Central memory CD8-positive, alpha-beta T cell (primary cell): ENCODE data around the gene CNNM2.

Experiments
- ATAC-seq: fragments of 150-1000 bp; cut with Tn5 transposase; replicated peaks from 2 replicates; pipeline ENCODE4 v1.10.0; 2022; ENCODE audit warnings: mild to moderate bottlenecking, moderate FRiP score, moderate number of reproducible peaks; ENCODE audit not compliant: poor library complexity, severe bottlenecking; ENCODE audit errors: extremely low read depth
- DNase-seq, 2 donors: peaks; one replicate each; pipeline ENCODE4 v3.0.0; 2021; ENCODE audit warnings: low spot score in 2 of 2
- H3K27ac Mint-ChIP-seq: one replicate; pipeline ENCODE4 v1.8.0; 2022; ENCODE audit warnings: low read depth, mild to moderate bottlenecking, moderate library complexity, mixed read lengths
- H3K27me3 Mint-ChIP-seq: one replicate; pipeline ENCODE4 v1.8.0; 2022; ENCODE audit warnings: mixed read lengths
- H3K36me3 Mint-ChIP-seq: one replicate; pipeline ENCODE4 v1.8.0; 2022; ENCODE audit warnings: mild to moderate bottlenecking, moderate library complexity, mixed read lengths; ENCODE audit not compliant: insufficient read depth
- H3K4me1 Mint-ChIP-seq: one replicate; pipeline ENCODE4 v1.8.0; 2022; ENCODE audit warnings: mixed read lengths
- H3K4me3 Mint-ChIP-seq: one replicate; pipeline ENCODE4 v1.8.0; 2022; ENCODE audit warnings: mild to moderate bottlenecking, moderate library complexity, mixed read lengths
- H3K9me3 Mint-ChIP-seq: one replicate; pipeline ENCODE4 v1.8.0; 2022; ENCODE audit warnings: mixed read lengths

The CNNM2 gene

GRCh38 chr10:102931643-102932042, 13.5 kb downstream of the CNNM2 start:
- DNase-seq (no peak), ATAC-seq (no peak)
- Mint-ChIP-seq H3K27me3 (no peaks in the 10 kb centered on the region), H3K36me3 (peaks cover 7% of the 10 kb centered on the region), H3K4me1 (peaks cover 22% of the 10 kb centered on the region), H3K4me3 (no peak overlapping the region), H3K9me3 (no peaks in the 10 kb centered on the region), H3K27ac (no peak overlapping the region)

- H3K36me3 Mint-ChIP-seq = peaks cover 6% of the 10 kb centered on the region
- no peak overlapping the region for H3K4me3 Mint-ChIP-seq
These were observed 17.4 kb downstream of the CNNM2 start for GRCh38 chr10:102935505-102935904.

GRCh38 chr10:102935939-102936605, 18.0 kb downstream of the CNNM2 start:
- no peak for DNase-seq
- Mint-ChIP-seq H3K36me3 (peaks cover 5% of the 10 kb centered on the region), H3K27ac (no peak overlapping the region), H3K4me1 (peaks cover 11% of the 10 kb centered on the region), H3K9me3 (no peaks in the 10 kb centered on the region), H3K27me3 (no peaks in the 10 kb centered on the region), H3K4me3 (no peak overlapping the region)
- ATAC-seq = no peak

More at GRCh38 chr10:102935505-102935904, 17.4 kb downstream of the CNNM2 start:
- H3K27ac Mint-ChIP-seq = no peak overlapping the region
- peaks cover 16% of the 10 kb centered on the region for H3K4me1 Mint-ChIP-seq
- ATAC-seq = no peak
- no peak for DNase-seq
- H3K27me3 Mint-ChIP-seq = no peaks in the 10 kb centered on the region
- no peaks in the 10 kb centered on the region for H3K9me3 Mint-ChIP-seq

GRCh38 chr10:102941401-102941800, 23.3 kb downstream of the CNNM2 start:
- H3K4me1 Mint-ChIP-seq = peaks cover 20% of the 10 kb centered on the region
- no peak for ATAC-seq

GRCh38 chr10:102945449-102945848, 27.4 kb downstream of the CNNM2 start:
- Mint-ChIP-seq H3K27me3 (no peaks in the 10 kb centered on the region), H3K4me3 (no peak overlapping the region), H3K9me3 (no peaks in the 10 kb centered on the region), H3K4me1 (peaks cover 16% of the 10 kb centered on the region), H3K36me3 (peaks cover 2% of the 10 kb centered on the region), H3K27ac (no peak overlapping the region)
- DNase-seq (no peak), ATAC-seq (no peak)

More at GRCh38 chr10:102941401-102941800, 23.3 kb downstream of the CNNM2 start:
- H3K27me3 Mint-ChIP-seq = no peaks in the 10 kb centered on the region
- peaks cover 4% of the 10 kb centered on the region for H3K36me3 Mint-ChIP-seq
- H3K9me3 Mint-ChIP-seq = no peaks in the 10 kb centered on the region
- peak overlapping the region; percentile 10 for H3K27ac Mint-ChIP-seq
- DNase-seq = no peak
- H3K4me3 Mint-ChIP-seq = no peak overlapping the region

GRCh38 chr10:102945962-102946361, 27.9 kb downstream of the CNNM2 start:
- Mint-ChIP-seq H3K9me3 (no peaks in the 10 kb centered on the region), H3K4me1 (peaks cover 16% of the 10 kb centered on the region)

GRCh38 chr10:102946992-102947391, 28.9 kb downstream of the CNNM2 start:
- no peak overlapping the region for H3K27ac Mint-ChIP-seq
- H3K27me3 Mint-ChIP-seq = no peaks in the 10 kb centered on the region
- ATAC-seq = no peak
- peaks cover 11% of the 10 kb centered on the region for H3K4me1 Mint-ChIP-seq
- H3K4me3 Mint-ChIP-seq = no peak overlapping the region
- no peak for DNase-seq
- no peaks in the 10 kb centered on the region for H3K36me3 Mint-ChIP-seq
- no peaks in the 10 kb centered on the region for H3K9me3 Mint-ChIP-seq

More at GRCh38 chr10:102945962-102946361, 27.9 kb downstream of the CNNM2 start:
- no peaks in the 10 kb centered on the region for H3K27me3 Mint-ChIP-seq
- no peak for ATAC-seq
- peaks cover 2% of the 10 kb centered on the region for H3K36me3 Mint-ChIP-seq
- no peak overlapping the region for H3K27ac Mint-ChIP-seq
- no peak for DNase-seq
- no peak overlapping the region for H3K4me3 Mint-ChIP-seq

- Mint-ChIP-seq H3K27ac (no peak overlapping the region), H3K4me3 (no peak overlapping the region), H3K27me3 (no peaks in the 10 kb centered on the region), H3K9me3 (no peaks in the 10 kb centered on the region), H3K36me3 (no peaks in the 10 kb centered on the region), H3K4me1 (peaks cover 11% of the 10 kb centered on the region)
- ATAC-seq = no peak
- DNase-seq = no peak
These were observed 30.1 kb downstream of the CNNM2 start for GRCh38 chr10:102948176-102948575.

GRCh38 chr10:102948786-102949185, 30.7 kb downstream of the CNNM2 start:
- DNase-seq (no peak), ATAC-seq (no peak)
- Mint-ChIP-seq H3K4me1 (peaks cover 11% of the 10 kb centered on the region), H3K27me3 (no peaks in the 10 kb centered on the region), H3K4me3 (no peak overlapping the region), H3K9me3 (no peaks in the 10 kb centered on the region), H3K36me3 (no peaks in the 10 kb centered on the region), H3K27ac (no peak overlapping the region)

- Mint-ChIP-seq H3K4me3 (no peak overlapping the region), H3K27ac (no peak overlapping the region), H3K36me3 (no peaks in the 10 kb centered on the region), H3K27me3 (no peaks in the 10 kb centered on the region), H3K4me1 (peaks cover 11% of the 10 kb centered on the region), H3K9me3 (no peaks in the 10 kb centered on the region)
- ATAC-seq (no peak), DNase-seq (no peak)
These were observed 31.8 kb downstream of the CNNM2 start for GRCh38 chr10:102949916-102950315.

- no peaks in the 10 kb centered on the region for H3K4me1 Mint-ChIP-seq
- no peaks in the 10 kb centered on the region for H3K36me3 Mint-ChIP-seq
- no peaks in the 10 kb centered on the region for H3K27me3 Mint-ChIP-seq
- no peak overlapping the region for H3K27ac Mint-ChIP-seq
- ATAC-seq (no peak), DNase-seq (no peak)
- H3K4me3 Mint-ChIP-seq = no peak overlapping the region
- no peaks in the 10 kb centered on the region for H3K9me3 Mint-ChIP-seq
These were observed 33.2 kb downstream of the CNNM2 start for GRCh38 chr10:102951316-102951715.

- H3K4me3 Mint-ChIP-seq = no peak overlapping the region
- ATAC-seq = no peak
- H3K27me3 Mint-ChIP-seq = no peaks in the 10 kb centered on the region
- H3K27ac Mint-ChIP-seq = no peak overlapping the region
- H3K4me1 Mint-ChIP-seq = no peaks in the 10 kb centered on the region
- H3K36me3 Mint-ChIP-seq = peaks cover 1% of the 10 kb centered on the region
- DNase-seq = no peak
- no peaks in the 10 kb centered on the region for H3K9me3 Mint-ChIP-seq
These were observed 41.3 kb downstream of the CNNM2 start for GRCh38 chr10:102959360-102959759.

- Mint-ChIP-seq H3K9me3 (no peaks in the 10 kb centered on the region), H3K27me3 (no peaks in the 10 kb centered on the region), H3K4me1 (no peaks in the 10 kb centered on the region), H3K27ac (no peak overlapping the region), H3K4me3 (no peak overlapping the region), H3K36me3 (peaks cover 1% of the 10 kb centered on the region)
- no peak for ATAC-seq
- DNase-seq = no peak
These were observed 42.1 kb downstream of the CNNM2 start for GRCh38 chr10:102960157-102960556.
